DMS153 treated with DMSO at 0.1 percent for 48 hours (cell line): Measurements from ENCODE around the gene ZNF77.
"Not testable (repeated sequence)": the region's sequence is repeated elsewhere in the genome, so short reads cannot be mapped to it uniquely, and the experiment has no call there.

Experiments used
- DNase-seq: peaks from one replicate; lab custom pipeline; 2025; ENCODE audit not compliant: unreplicated experiment; lab: John Stamatoyannopoulos, UW

ZNF77 gene

DNA sequence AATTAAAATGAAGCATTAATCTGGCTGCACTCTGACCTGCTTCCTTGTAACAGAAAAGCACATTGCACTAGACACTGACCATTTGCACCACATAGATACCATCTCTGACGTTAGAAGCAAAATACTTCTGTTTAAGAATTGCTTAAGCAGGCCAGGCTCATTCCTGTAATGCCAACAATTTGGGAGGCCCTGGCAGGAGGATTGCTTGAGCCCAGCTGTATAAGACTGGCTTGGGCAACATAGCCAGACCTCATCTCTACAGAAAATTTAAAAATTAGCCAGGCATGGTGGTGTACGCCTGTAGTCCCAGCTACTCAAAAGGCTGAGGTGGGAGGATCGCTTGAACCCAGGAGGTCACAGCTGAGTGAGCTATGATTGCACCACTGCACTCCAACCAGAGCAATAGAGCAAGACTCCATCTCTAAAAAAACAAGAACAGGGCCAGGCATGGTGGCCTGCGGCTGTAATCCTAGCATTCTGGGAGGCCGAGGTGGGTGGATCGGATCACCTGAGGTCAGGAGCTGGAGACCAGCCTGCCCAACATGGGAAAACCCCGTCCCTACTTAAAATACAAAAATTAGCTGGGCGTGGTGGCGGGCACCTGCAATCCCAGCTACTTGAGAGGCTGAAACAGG, 25.5 kb upstream of the ZNF77 start:
- DNase-seq, result no peak

DNA sequence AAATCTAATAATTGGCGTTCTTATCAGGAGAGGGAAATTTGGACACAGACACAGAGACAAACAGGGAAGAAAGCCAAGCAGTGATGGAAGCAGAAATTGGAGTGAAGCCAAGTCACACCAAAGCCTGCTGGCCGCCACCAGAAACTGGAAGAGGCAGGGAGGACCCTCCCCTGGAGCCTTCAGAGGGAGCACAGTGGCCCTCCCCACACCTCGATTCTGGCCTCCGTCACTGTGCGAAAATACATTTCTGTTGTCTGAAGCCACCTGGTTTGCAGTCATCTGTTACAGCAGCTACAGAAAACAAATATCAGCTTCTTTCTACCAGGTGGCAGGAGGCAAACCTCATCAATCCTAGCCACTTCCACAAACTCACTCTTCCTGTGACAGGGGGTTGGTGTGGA, 24.3 kb upstream of the ZNF77 start:
- peak; percentile 89 for DNase-seq

DNA sequence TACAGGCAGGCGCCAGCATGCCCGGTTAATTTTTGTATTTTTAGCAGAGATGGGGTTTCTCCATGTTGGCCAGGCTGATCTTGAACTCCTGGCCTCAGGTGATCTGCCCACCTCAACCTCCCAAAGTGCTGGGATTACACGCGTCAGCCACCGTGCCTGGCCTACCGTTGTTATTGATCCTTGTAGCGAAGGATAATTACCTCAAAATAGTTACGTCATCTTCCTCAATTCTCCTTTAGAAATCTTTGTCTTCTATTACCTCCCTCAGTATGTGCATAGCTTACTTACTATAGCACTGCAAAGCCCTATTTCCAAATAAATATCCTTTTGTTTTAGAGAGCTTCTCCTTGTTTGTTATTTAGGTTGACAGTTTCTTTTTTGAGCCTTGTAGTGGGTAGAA, 23.2 kb upstream of the ZNF77 start:
- no peak for DNase-seq

DNA sequence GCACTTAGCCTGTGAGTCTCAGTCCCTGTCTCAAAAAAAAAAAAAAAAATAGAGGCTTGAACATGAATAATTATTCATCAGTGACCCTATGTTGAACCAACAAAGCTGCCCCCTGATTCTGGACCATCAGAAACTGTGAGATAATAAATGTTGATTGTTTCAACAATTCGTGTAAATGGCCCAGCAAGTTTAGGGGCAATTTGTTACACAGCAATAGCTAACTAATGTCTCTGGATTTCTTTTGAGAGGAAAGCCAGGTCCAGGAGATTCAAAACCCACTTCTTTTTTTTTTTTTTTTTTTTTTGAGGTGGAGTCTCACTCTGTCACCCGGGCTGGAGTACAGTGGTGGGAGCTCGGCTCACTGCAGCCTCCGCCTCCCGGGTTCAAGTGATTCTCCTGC, 20.1 kb upstream of the ZNF77 start:
- DNase-seq, result no peak

DNA sequence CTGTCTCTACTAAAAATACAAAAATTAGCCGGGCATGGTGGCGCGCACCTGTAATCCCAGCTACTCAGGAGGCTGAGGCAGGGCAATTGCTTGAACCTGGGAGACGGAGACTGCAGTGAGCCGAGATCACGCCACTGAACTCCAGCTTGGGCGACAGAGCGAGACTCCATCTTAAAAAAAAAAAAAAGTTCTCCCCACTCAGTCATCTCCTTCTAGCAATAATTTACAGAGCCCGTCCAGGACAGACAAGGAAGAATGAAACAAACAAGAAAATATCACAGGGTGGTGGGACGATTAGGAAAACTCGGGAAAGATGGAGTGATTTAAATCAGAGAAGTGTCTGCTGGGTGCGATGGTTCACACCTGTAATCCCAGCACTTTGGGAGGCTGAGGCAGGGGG, 18.9 kb upstream of the ZNF77 start:
- DNase-seq, result not testable (repeated sequence)

DNA sequence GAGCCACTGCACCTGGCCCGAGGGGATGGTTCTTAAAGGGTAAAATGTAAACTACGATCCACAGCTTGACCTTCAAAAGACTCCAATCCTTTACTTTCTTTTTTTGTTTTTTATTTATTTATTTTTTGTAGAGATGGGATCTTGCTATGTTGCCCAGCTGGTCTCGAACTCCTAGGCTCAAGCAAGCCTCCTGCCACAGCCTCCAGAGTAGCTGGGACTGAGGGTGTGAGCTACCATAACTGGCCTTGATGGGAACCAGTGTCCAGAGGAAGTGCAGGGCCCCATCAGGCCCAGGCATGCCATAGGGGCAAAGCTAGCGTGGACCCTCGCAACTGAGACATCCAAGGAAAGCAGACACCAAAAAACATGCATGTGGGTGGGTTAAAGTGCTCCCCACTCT, 18.4 kb upstream of the ZNF77 start:
- DNase-seq, result no peak

DNA sequence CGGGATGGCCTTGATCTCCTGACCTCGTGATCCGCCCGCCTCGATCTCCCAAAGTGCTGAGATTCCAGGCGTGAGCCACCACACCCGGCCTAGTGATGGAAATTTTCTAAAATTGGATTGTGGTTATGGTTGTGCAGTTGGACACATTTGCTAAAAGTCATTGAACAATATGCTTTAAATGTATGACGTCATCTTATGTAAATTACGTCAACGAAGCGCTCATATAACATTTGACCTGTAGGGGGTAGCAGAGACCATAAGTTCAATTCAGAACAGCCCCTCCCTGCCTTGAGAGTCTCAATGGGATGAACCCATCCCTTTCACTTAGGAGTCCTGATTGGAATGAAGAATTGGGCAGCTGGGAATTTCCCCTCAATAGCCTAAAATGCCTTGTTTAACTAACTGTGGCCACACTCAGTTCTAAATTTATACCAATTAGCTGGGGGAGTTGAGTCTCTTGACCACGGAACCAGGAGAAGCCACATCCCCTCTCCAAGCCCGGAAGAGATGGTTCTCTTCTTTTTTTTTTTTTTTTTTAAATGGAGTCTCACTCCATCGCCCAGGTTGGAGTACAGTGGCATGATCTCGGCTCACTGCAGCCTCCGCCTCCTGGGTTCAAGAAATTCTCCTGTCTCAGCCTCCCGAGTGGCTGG, 17.4 kb upstream of the ZNF77 start:
- peak; percentile 61 for DNase-seq

DNA sequence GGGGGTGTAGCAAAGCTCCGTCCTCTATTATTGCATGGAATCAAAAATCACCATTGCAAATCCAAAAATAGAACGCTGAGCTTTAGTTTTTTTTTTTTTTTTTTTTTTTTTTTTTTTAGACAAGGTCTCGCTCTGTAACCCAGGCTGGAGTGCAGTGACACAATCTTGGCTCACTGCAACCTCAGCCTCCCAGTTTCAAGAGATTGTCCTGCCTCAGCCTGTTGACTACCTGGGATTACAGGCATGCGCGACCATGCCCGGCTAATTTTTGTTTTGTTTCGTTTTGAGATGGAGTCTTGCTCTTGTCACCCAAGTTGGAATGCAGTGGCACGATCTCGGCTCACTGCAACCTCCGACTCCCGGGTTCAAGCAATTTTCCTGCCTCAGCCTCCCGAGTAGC, 15.3 kb upstream of the ZNF77 start:
- no peak for DNase-seq

DNA sequence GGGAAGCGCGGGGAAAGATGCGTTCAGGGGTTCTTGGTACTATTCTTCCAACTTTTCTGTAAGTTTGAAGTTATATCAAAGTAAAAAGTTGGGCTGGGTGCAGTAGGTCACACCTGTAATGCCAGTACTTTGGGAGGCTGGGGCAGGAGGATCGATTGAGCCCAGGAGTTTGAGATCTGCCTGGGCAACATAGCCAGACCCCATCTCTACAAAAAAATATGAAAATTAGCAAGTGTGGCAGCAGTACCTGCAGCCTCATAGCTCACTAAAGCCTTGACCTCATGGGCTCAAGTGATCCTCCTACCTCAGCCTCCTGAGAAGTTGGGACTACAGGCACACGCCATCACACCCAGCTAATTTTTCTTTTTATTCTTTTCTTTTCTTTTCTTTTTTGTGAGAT, 12.4 kb upstream of the ZNF77 start:
- no peak for DNase-seq

DNA sequence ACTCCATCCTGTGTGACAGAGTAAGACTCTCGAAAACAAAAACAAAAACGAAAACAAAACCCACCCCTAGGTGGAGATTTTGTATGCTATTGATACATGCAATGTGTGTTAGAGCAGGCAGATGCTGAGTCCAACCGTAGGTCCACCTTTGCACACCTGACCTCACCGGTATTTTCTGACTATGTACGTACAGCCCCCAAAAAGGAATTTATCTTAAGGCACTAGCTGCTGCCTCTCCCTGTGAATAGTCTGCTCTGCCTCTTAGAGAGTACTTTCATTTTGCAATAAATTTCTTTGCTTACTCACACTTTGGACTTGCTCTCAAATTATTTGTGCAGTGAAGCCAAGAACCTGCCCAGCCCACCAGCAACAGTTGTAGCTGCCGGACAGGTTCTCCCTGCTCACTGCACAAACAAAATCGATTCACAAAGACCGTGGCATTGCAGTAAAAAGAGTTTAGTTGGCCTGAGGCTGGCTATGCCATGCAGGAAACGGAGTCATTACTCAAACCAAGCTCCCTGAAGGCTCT, 8.2 kb upstream of the ZNF77 start:
- peak; percentile 68 for DNase-seq

DNA sequence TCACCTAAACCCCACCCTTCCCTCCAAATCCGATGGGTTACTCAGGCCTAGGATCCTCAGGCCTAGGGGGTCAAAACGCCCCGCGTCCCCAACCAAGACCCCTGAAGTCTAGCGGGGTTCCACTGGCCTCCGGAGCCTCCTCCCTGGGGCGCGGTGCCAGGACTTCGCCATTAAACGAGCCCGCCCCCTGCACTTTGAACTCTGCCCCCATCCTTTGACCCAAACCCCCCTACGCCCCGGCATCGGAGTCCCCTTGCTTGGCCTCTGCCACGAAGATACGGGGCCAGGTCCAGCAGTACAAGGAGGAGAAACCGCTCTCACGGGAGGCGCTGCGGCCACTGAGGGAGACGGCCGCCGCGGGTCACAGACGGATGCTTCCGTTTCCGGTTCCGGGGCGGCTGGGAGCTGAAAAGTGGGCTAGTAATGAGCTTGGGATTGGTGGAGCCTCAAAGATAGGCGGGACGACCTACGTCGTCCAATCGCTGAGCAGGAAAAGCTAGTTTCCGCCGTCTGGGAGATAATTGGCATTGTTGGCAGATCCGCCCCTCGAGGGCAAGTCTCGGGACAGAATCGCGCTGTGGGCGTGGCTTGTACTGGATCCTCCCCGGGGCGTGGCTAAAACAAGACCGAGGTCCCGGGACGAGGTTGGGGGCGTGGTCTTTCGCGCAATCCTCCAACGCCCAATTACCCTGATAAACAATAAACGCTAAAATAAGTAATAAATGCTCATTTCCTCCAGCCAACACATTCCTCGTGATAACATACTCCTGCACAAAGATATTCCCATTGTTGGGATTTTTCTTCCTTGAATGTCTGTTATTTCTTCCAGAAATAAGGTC, 5.7 kb upstream of the ZNF77 start:
- DNase-seq, result peak; percentile 99

DNA sequence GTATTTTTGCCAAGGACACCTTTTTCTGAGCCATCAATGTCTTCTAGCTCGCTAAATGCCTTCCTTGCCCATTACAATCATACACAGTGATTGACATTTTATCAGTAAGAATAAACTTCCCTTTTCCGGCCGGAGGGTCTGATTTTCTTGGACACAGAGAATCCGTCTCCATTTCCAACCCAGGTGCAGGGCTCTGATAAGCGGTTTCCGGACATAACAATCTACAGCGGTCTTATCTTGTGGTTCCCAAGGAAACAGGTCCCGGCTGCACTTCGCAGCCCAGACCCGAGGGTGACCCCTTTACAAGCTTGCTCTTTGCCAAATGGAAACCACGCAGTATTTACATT, 5.1 kb upstream of the ZNF77 start:
- DNase-seq, result no peak

DNA sequence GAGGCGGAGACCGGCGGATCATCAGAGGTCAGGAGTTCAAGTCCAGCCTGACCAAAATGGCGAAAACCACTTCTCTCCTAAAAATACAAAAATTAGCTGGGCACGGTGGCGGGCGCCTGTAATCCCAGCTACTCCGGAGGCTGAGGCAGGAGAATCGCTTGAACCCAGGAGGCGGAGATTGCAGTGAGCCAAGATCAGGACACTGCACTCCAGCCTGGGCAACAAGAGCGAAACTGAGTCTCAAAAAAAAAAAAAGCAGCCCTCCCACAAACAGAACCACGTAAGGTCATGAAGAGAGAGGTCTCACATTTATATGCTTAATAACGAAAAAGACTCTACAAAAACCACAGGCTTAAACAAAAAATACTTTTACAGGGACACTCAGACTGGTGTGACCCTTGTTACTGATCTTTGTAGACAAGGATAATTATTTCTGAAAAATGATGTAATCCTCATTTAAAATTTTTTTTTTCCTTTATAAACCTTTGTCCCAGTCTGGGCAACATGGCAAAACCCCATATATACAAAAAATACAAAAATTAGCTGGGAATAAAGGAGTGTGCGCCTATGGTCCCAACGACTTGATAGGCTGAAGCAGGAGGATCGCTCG, 909 bp upstream of the ZNF77 start:
- no peak for DNase-seq

DNA sequence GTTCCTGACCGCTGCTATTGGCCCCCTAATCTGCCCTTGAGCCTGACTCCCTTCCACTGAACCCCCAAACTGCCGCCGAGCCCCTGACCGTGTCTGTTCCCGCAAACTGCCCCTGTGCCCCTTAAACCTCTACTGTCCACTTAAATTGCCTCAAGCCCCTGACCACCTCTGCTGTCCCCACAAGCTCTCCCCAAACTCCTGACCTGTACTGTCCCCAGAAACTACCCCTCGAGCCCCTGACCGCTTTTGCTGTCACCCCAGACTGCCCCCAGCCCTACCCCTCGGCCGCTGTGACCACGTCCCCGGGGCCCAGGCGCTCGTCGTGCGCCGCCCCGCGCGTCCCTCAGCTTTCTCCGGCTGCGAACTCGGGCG, 382 bp downstream of the ZNF77 start:
- DNase-seq, result no peak

DNA sequence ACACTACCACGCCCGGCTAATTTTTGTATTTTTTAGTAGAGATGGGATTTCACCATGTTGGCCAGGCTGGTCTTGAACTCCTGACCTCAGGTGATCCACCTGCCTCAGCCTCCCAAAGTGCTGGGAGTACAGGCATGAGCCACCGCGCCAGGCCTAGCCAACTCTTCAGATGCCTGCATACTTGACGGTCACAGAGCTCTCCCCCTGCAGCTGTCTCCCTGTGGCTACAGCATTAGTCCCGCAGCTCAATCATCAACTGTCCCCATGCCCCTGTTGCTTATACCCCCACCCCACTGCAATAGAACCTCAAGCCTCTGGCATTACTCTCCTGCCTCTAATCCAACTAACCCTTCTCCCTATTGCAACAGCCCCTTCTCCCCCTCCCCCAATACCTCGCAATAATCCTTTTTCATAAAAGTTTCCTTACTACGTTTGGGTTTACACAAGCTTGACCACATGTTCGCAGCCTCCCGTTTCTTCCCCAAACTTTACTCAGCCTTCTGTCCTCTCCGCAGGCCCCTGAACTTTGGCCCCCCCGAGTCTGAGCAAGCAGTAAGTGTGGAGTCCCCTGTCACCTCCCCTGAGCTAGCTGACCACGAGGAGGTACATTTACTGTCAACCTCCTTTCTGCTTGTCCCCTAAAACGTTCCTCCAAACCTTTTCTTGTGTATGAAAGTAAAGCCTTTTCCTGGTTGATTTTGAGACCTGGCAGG, 1.7 kb downstream of the ZNF77 start:
- DNase-seq, result no peak

DNA sequence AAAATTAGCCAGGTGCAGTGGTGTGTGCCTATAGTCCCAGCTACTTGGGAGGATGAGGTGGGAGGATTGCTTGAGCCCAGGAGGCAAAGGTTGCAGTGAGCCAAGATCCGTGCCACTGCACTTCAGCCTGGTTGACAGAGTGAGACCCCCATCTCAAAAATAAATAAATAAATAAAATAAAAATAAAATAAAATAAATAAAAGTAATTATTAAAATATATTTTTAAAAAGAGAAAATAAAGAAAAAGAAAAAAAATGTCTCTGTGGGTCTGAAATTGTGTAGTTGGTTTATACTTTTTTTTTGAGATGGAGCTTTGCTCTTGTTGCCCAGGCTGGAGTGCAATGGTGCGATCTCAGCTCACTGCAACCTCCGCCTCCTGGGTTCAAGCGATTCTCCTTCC, 8.9 kb downstream of the ZNF77 start:
- not testable (repeated sequence) for DNase-seq

DNA sequence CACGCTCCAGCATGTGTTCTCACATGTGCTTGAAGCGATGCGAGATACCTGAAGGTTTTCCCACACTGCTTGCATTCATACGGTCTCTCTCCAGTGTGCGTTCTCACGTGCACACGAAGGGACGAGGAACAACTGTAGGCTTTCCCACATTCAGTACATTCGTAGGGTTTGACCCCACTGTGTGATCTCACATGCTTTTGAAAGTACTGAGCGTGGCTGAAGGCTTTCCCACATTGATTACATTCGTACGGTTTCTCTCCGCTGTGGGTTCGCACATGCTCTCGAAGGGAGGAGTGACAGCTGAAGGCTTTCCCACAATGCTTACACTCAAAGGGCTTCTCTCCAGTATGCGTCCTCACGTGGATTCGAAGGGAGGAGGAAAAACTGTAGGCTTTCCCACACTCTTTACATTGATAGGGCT, 11.3 kb downstream of the ZNF77 start:
- no peak for DNase-seq

DNA sequence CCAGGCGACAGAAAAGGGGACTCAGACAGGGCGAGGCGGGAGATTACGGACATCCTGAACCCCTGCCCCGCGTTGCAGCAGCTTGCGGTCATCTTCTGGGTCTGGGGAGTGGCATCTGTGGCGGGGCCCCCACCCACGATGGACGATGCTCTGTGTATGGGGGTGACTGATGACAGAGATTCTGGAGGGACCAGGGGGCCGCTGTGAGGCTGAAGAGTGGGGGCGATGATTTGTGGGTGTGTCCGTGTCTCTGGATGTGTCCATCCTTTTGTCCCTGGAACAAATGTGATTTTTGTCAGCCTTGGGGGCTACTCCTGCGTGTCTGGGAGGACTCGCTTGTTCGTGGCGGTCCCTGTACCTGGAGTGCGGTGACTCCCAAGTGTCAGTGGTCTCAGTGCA, 17.7 kb downstream of the ZNF77 start:
- DNase-seq, result no peak

DNA sequence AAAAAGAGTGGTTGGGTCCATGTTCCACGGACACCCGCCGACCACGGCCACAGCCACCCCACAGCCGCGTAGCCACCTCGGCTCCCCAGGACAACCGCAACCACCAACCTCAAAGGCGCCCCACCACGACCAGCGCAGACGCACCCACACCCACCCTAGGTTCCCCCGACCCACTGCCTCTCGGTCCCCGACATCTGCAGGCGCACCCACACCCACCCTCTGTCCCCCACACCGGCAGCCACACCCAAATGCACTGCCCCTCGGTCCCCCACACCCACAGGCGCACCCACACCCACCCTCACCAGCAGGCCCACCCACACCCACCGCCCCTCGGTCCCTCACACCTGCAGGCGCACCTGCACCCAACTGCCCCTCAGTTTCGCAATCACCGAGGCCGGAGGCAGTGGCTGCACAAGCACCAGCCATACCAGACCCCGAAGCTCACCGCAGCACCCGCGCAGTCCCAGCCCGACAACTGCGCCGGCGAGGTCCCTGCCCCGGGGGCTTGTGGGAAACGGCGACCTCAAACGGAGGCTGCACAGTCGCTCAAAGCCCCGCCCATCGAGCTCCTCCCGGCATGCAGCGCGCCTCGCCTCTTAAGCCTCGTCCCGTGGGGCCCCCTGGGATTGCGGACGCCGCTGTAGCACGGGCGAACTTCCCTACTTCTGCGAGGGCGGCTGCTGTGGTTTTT, 18.3 kb downstream of the ZNF77 start:
- DNase-seq, result no peak

DNA sequence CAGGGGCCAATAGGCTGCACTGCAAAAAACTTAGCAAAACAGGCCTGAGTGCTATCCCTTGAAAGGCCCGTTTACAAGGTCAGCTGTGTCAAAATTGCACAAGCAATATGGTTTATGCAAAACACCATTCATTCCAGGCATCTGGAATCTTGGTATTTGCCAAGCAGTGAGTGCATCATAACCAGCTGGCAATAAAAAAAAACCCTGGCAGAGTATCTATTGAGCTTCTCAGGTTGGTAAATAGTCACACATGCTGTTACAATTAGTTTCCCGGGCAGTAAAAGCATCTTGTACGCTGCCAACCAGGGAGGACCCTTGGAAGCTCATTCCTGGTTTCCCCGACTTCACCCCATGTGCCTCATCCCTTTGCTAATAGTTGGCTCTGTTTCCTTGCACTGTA, 21.3 kb downstream of the ZNF77 start:
- no peak for DNase-seq

DNA sequence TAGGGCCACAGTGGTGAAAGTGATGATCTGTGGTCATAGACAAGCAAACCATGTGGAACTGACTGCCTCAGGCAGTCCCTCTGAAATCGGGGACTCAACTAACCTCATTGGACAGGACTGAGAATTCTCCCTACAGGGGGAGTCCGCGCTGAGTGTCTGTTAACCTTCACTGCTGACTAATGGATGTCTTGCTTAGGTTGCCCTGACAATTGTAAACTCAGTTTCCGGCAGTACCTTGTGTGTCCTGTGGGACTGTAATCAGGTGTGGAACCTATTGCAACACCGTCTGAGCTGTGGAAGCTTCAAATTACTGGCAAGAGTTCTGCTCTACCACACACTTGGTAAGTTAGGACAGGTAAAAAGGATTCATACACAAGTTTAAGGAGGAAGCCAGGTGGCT, 21.8 kb downstream of the ZNF77 start:
- no peak for DNase-seq
